ENCODE data around the gene KAZALD1. TPM values are rescaled to one million over a fixed set of nuclear protein-coding genes. Genes with fewer than 3 reads are reported as not detected.

KAZALD1 gene
- total and polyA plus RNA-seq, 10 of the 15 experiments (the other 5 are each of a cell fraction or from before 2014, with no cell fraction given): 0.10 to 4.3 (median 1.9) TPM

DNA sequence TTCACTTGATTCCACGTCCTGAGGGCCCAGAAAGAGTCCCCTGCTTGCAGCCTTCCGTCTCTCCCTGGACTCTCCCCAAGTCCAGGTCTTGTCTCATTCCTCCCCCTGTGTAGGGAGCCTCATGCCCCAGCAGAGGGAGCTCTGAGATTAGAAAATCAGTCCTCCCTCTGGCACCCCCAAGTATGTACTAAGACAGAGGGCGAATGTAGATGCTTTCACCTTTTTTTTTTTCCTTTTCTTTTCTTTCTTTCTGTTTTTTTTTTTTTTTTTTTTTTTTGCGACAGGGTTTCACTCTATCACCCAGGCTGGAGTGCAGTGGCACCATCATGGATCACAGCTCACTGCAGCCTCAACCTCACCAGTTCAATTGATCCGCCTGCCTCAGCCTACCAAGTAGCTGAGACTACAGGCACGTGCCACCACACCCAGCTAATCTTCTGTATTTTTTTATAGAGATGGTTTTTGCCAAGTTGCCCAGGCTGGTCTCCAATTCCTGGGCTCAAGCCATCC is 20.5 kb upstream of the KAZALD1 start (continued):
- TF ChIP-seq DPF2 (IDR thresholded peaks at IDR 0.05) (no peak), RB1 (IDR thresholded peaks at IDR 0.05; ENCODE audit: borderline replicate concordance) (no peak), MYB (IDR thresholded peaks at IDR 0.05; ENCODE audit: borderline replicate concordance, low read depth, low read length) (no peak), NFXL1 (IDR thresholded peaks at IDR 0.05; ENCODE audit: borderline replicate concordance) (no peak), CHD2 (IDR thresholded peaks at IDR 0.05; ENCODE audit: borderline replicate concordance, low read depth, low read length) (no peak), JUNB (IDR thresholded peaks at IDR 0.05) (no peak), SIN3A (IDR thresholded peaks at IDR 0.05; ENCODE audit: low read depth, low read length) (no peak), HDGF (IDR thresholded peaks at IDR 0.05) (no peak), CHD4 (IDR thresholded peaks at IDR 0.05) (no peak), BMI1 (IDR thresholded peaks at IDR 0.05; ENCODE audit: borderline replicate concordance) (no peak), SP1 (IDR thresholded peaks at IDR 0.05; ENCODE audit: low read depth, low read length) (no peak), MXI1 (IDR thresholded peaks at IDR 0.05; ENCODE audit: low read depth, low read length) (no peak), TCF3 (IDR thresholded peaks at IDR 0.05; ENCODE audit: borderline replicate concordance, insufficient read depth, low read depth, low read length) (no peak), SMARCA5 (IDR thresholded peaks at IDR 0.05) (no peak), FOXM1 (IDR thresholded peaks at IDR 0.05; ENCODE audit: low read depth, low read length) (no peak), NRF1 (conservative IDR thresholded peaks at IDR 0.05; ENCODE audit: low read depth, low read length) (no peak)
- TF ChIP-seq, protein P1, sequence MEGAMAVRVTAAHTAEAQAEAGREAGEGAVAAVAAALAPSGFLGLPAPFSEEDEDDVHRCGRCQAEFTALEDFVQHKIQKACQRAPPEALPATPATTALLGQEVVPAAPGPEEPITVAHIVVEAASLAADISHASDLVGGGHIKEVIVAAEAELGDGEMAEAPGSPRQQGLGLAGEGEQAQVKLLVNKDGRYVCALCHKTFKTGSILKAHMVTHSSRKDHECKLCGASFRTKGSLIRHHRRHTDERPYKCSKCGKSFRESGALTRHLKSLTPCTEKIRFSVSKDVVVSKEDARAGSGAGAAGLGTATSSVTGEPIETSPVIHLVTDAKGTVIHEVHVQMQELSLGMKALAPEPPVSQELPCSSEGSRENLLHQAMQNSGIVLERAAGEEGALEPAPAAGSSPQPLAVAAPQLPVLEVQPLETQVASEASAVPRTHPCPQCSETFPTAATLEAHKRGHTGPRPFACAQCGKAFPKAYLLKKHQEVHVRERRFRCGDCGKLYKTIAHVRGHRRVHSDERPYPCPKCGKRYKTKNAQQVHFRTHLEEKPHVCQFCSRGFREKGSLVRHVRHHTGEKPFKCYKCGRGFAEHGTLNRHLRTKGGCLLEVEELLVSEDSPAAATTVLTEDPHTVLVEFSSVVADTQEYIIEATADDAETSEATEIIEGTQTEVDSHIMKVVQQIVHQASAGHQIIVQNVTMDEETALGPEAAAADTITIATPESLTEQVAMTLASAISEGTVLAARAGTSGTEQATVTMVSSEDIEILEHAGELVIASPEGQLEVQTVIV (IDR thresholded peaks at IDR 0.05; ENCODE audit: borderline replicate concordance, partially characterized antibody): no peak
- TF ChIP-seq, protein P2, sequence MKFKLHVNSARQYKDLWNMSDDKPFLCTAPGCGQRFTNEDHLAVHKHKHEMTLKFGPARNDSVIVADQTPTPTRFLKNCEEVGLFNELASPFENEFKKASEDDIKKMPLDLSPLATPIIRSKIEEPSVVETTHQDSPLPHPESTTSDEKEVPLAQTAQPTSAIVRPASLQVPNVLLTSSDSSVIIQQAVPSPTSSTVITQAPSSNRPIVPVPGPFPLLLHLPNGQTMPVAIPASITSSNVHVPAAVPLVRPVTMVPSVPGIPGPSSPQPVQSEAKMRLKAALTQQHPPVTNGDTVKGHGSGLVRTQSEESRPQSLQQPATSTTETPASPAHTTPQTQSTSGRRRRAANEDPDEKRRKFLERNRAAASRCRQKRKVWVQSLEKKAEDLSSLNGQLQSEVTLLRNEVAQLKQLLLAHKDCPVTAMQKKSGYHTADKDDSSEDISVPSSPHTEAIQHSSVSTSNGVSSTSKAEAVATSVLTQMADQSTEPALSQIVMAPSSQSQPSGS (IDR thresholded peaks at IDR 0.05; ENCODE audit: low read length): no peak
- TF ChIP-seq, protein P3, sequence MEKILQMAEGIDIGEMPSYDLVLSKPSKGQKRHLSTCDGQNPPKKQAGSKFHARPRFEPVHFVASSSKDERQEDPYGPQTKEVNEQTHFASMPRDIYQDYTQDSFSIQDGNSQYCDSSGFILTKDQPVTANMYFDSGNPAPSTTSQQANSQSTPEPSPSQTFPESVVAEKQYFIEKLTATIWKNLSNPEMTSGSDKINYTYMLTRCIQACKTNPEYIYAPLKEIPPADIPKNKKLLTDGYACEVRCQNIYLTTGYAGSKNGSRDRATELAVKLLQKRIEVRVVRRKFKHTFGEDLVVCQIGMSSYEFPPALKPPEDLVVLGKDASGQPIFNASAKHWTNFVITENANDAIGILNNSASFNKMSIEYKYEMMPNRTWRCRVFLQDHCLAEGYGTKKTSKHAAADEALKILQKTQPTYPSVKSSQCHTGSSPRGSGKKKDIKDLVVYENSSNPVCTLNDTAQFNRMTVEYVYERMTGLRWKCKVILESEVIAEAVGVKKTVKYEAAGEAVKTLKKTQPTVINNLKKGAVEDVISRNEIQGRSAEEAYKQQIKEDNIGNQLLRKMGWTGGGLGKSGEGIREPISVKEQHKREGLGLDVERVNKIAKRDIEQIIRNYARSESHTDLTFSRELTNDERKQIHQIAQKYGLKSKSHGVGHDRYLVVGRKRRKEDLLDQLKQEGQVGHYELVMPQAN (conservative IDR thresholded peaks at IDR 0.05): no peak
- TF ChIP-seq, protein P4, sequence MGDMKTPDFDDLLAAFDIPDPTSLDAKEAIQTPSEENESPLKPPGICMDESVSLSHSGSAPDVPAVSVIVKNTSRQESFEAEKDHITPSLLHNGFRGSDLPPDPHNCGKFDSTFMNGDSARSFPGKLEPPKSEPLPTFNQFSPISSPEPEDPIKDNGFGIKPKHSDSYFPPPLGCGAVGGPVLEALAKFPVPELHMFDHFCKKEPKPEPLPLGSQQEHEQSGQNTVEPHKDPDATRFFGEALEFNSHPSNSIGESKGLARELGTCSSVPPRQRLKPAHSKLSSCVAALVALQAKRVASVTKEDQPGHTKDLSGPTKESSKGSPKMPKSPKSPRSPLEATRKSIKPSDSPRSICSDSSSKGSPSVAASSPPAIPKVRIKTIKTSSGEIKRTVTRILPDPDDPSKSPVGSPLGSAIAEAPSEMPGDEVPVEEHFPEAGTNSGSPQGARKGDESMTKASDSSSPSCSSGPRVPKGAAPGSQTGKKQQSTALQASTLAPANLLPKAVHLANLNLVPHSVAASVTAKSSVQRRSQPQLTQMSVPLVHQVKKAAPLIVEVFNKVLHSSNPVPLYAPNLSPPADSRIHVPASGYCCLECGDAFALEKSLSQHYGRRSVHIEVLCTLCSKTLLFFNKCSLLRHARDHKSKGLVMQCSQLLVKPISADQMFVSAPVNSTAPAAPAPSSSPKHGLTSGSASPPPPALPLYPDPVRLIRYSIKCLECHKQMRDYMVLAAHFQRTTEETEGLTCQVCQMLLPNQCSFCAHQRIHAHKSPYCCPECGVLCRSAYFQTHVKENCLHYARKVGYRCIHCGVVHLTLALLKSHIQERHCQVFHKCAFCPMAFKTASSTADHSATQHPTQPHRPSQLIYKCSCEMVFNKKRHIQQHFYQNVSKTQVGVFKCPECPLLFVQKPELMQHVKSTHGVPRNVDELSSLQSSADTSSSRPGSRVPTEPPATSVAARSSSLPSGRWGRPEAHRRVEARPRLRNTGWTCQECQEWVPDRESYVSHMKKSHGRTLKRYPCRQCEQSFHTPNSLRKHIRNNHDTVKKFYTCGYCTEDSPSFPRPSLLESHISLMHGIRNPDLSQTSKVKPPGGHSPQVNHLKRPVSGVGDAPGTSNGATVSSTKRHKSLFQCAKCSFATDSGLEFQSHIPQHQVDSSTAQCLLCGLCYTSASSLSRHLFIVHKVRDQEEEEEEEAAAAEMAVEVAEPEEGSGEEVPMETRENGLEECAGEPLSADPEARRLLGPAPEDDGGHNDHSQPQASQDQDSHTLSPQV (IDR thresholded peaks at IDR 0.05): no peak

Measured in GM12878 (cell line).